ENCODE measurements around the gene RANBP17.

- TF ChIP-seq CTCF (IDR thresholded peaks at IDR 0.05; ENCODE audit: low read depth, low read length) = peak; percentile 82
- no peak for TF ChIP-seq EZH2phosphoT487 (IDR thresholded peaks at IDR 0.05; ENCODE audit: low read depth)
Measured at GRCh38 chr5:171342362-171343111, 480.7 kb downstream of the RANBP17 start.

Measured in OCI-LY3 (cell line).